Vagina (tissue), 2 donors: ENCODE measurements around the gene PBRM1.

Source experiments
- CTCF ChIP-seq, 3 experiments: fragments of 450-650 bp in 2 of 3; fragments of 200-600 bp in 1 of 3; sonication (generic) in 1 of 3; IDR thresholded peaks; one replicate each; pipeline ENCODE4 v1.5.1; 2017 to 2019; ENCODE audit warnings: antibody characterized with exemption in 3 of 3, mild to moderate bottlenecking in 2 of 3, moderate library complexity in 2 of 3
- POLR2A ChIP-seq, 2 donors: fragments of 450-650 bp; IDR thresholded peaks; one replicate each; pipeline ENCODE4 v1.6.1; 2017; ENCODE audit warnings: antibody characterized with exemption in 2 of 2, mild to moderate bottlenecking in 2 of 2, moderate library complexity in 2 of 2
- POLR2AphosphoS5 ChIP-seq, 2 donors: sonication (generic); formaldehyde crosslinking; IDR thresholded peaks; one replicate each; pipeline ENCODE4 v1.9.0; 2017; ENCODE audit warnings: antibody characterized with exemption in 2 of 2, mild to moderate bottlenecking in 2 of 2, low read depth in 1 of 2; ENCODE audit not compliant: insufficient read depth in 1 of 2

- TF ChIP-seq CTCF (IDR thresholded peaks at IDR 0.05), result no peak
- no peak for TF ChIP-seq POLR2A (IDR thresholded peaks at IDR 0.05)
- TF ChIP-seq POLR2AphosphoS5 (IDR thresholded peaks at IDR 0.05; ENCODE audit: insufficient read depth in 1 of 2, low read depth in 1 of 2), result no peak
Observed at GRCh38 chr3:52532838-52533622, 152.7 kb downstream of the PBRM1 start.
